GM12892 (cell line): ENCODE results near the gene TPT1.

ENCODE experiments used
- POLR2A ChIP-seq: IDR thresholded peaks from 2 replicates; pipeline ENCODE4 v1.6.1; 2011; ENCODE audit warnings: low read depth, low read length, control low read depth
- POLR2AphosphoS5 ChIP-seq: IDR thresholded peaks from 2 replicates; pipeline ENCODE4 v1.6.1; 2011; ENCODE audit warnings: low read depth, low read length, control low read depth
- TAF1 ChIP-seq: IDR thresholded peaks from 2 replicates; pipeline ENCODE4 v1.6.1; 2011; ENCODE audit warnings: low read depth, mild to moderate bottlenecking, control low read depth, low read length, borderline replicate concordance

DNA sequence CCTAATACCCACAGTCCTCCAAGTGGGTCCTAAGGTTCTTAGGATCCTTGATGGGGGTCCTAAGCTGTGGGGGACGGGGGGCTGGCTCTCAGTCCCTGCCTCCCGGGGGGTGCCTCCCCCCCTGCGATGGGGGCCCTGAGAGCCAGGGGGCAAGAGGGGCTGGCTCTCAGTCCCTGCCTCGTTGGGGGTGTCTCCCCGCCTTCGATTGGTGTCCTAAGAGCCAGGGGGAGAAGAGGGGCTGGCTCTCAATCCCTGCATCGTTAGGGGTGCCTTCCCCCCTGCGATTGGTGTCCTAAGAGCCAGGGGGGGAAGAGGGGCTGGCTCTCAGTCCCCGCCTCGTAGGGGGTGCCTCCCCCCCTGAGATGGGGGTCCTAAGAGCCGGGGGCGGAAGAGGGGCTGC, 40.2 kb upstream of the TPT1 start:
- TF ChIP-seq POLR2A = no peak
- TF ChIP-seq POLR2AphosphoS5 = no peak
- no peak for TF ChIP-seq TAF1
